ENCODE data around the gene ELAVL4.

The ELAVL4 gene

DNA sequence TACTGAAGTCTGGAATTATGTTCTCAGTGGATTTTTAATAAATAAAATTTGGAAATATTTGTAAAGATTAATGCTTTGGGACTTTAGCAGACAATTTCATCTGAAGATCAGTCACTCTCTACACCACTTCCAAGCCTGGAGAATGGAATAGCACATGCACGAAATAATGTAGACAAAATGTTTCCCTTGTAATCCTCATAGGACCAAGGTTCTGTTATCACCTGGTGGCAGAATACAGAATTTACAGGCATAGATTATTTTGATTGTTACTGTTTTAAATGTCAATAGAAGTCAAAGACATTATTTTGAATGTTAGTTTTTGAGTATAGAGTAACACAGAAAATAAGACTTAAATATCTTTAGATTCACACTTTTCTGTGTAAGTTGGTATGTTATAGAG is 9.1 kb upstream of the ELAVL4 start:
- no peak overlapping the region for H3K27ac ChIP-seq (ENCODE audit: low read length)
- no peaks in the 10 kb centered on the region for H3K36me3 ChIP-seq (ENCODE audit: control insufficient read depth, low read depth, low read length)
- no peak overlapping the region for H3K4me3 ChIP-seq (ENCODE audit: low read length)
- H3K4me1 ChIP-seq (ENCODE audit: control insufficient read depth, low read depth, low read length), result no peaks in the 10 kb centered on the region
- no peak overlapping the region for H3K9ac ChIP-seq (ENCODE audit: low read length)
- no peaks in the 10 kb centered on the region for H3K27me3 ChIP-seq (ENCODE audit: control insufficient read depth, insufficient read depth, low read length)
- no peaks in the 10 kb centered on the region for H3K9me3 ChIP-seq (ENCODE audit: control insufficient read depth, low read depth, low read length)

DNA sequence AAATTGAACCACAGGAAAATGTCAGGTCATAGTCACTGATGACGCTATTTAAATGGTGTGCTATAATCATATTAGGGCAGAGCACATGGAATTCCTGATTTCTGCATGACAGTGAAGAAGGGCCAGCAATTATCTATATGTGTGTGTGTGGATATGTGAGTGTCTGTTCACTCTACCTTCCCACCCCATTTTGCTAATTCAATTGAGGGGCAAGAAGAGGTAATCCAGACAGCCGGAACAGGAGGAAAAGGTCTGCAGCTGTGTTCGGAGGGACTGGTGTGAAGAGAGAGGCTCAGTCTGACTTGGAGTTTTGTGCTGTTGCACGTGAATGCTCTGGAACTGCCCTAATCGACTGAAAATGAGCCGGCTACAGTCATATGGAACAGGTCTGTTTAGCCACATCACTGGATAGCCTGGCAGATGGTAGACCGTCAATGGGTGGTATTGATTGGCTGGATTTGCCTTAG is 5.1 kb upstream of the ELAVL4 start:
- no peaks in the 10 kb centered on the region for H3K27me3 ChIP-seq (ENCODE audit: control insufficient read depth, insufficient read depth, low read length)
- no peak overlapping the region for H3K27ac ChIP-seq (ENCODE audit: low read length)

GRCh38 chr1:50105433-50105832 is 3.3 kb upstream of the ELAVL4 start:
- H3K27me3 ChIP-seq (ENCODE audit: control insufficient read depth, insufficient read depth, low read length), result peaks cover 5% of the 10 kb centered on the region
- H3K36me3 ChIP-seq (ENCODE audit: control insufficient read depth, low read depth, low read length), result no peaks in the 10 kb centered on the region
- no peaks in the 10 kb centered on the region for H3K9me3 ChIP-seq (ENCODE audit: control insufficient read depth, low read depth, low read length)
- peaks cover 13% of the 10 kb centered on the region for H3K4me1 ChIP-seq (ENCODE audit: control insufficient read depth, low read depth, low read length)
- H3K4me3 ChIP-seq (ENCODE audit: low read length), result no peak overlapping the region
- no peak overlapping the region for H3K9ac ChIP-seq (ENCODE audit: low read length)
- H3K27ac ChIP-seq (ENCODE audit: low read length), result no peak overlapping the region

More for the DNA sequence above, 5.1 kb upstream of the ELAVL4 start:
- H3K4me1 ChIP-seq (ENCODE audit: control insufficient read depth, low read depth, low read length), result peaks cover 5% of the 10 kb centered on the region
- H3K9ac ChIP-seq (ENCODE audit: low read length), result no peak overlapping the region
- H3K36me3 ChIP-seq (ENCODE audit: control insufficient read depth, low read depth, low read length), result no peaks in the 10 kb centered on the region
- H3K4me3 ChIP-seq (ENCODE audit: low read length), result no peak overlapping the region
- H3K9me3 ChIP-seq (ENCODE audit: control insufficient read depth, low read depth, low read length), result no peaks in the 10 kb centered on the region

- H3K4me3 ChIP-seq (ENCODE audit: low read length), result no peak overlapping the region
- H3K36me3 ChIP-seq (ENCODE audit: control insufficient read depth, low read depth, low read length), result no peaks in the 10 kb centered on the region
- H3K9me3 ChIP-seq (ENCODE audit: control insufficient read depth, low read depth, low read length), result no peaks in the 10 kb centered on the region
- H3K27me3 ChIP-seq (ENCODE audit: control insufficient read depth, insufficient read depth, low read length), result peaks cover 5% of the 10 kb centered on the region
- peaks cover 20% of the 10 kb centered on the region for H3K4me1 ChIP-seq (ENCODE audit: control insufficient read depth, low read depth, low read length)
- H3K9ac ChIP-seq (ENCODE audit: low read length), result no peak overlapping the region
- no peak overlapping the region for H3K27ac ChIP-seq (ENCODE audit: low read length)
Observed at GRCh38 chr1:50106095-50106761, 2.5 kb upstream of the ELAVL4 start.

DNA sequence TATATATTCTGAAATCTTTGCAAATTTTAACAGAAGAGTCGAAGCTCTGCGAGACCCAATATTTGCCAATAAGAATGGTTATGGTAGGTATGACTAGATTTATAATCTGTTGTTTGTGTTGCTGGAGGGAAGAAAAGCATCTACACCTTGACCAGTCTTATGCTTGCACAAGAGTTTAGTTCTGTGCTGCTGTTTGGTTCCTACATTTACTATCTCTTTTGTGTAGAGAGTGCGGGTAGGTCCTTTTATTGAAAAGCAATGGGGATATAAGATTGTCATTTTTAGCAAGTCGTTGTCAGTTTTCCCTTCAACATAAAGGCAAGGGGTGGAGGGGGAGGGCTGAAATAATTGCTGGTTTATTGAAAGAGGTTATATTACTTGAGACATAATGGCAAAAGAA is 396 bp downstream of the ELAVL4 start:
- H3K9ac ChIP-seq (ENCODE audit: low read length), result no peak overlapping the region
- no peaks in the 10 kb centered on the region for H3K36me3 ChIP-seq (ENCODE audit: control insufficient read depth, low read depth, low read length)
- H3K27ac ChIP-seq (ENCODE audit: low read length), result no peak overlapping the region
- peaks cover 5% of the 10 kb centered on the region for H3K27me3 ChIP-seq (ENCODE audit: control insufficient read depth, insufficient read depth, low read length)
- peaks cover 23% of the 10 kb centered on the region for H3K4me1 ChIP-seq (ENCODE audit: control insufficient read depth, low read depth, low read length)
- H3K4me3 ChIP-seq (ENCODE audit: low read length), result no peak overlapping the region
- H3K9me3 ChIP-seq (ENCODE audit: control insufficient read depth, low read depth, low read length), result no peaks in the 10 kb centered on the region

DNA sequence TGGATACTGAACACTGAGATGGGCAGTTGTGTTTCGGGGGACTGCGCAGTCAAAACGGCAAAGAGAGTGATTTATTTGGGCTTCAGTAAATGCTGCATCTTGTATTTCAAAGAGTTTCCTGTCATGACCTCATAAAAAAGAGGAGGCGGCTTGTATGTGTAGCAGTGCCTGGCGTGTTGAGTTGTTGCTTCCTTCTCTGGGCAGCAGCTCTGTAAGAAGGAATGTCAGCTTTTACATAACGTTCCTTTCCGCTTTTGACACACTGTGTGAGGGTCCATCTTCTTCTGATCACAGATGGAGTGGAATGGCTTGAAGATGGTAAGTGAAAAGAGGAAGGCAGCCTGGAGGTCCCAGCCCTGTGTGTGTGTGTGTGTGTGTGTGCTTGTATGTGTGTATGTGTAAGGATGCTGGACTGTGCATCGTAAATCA is 941 bp downstream of the ELAVL4 start:
- no peak overlapping the region for H3K9ac ChIP-seq (ENCODE audit: low read length)
- H3K36me3 ChIP-seq (ENCODE audit: control insufficient read depth, low read depth, low read length), result no peaks in the 10 kb centered on the region
- peaks cover 5% of the 10 kb centered on the region for H3K27me3 ChIP-seq (ENCODE audit: control insufficient read depth, insufficient read depth, low read length)
- H3K27ac ChIP-seq (ENCODE audit: low read length), result no peak overlapping the region
- no peak overlapping the region for H3K4me3 ChIP-seq (ENCODE audit: low read length)
- no peaks in the 10 kb centered on the region for H3K9me3 ChIP-seq (ENCODE audit: control insufficient read depth, low read depth, low read length)
- H3K4me1 ChIP-seq (ENCODE audit: control insufficient read depth, low read depth, low read length), result peaks cover 23% of the 10 kb centered on the region

DNA sequence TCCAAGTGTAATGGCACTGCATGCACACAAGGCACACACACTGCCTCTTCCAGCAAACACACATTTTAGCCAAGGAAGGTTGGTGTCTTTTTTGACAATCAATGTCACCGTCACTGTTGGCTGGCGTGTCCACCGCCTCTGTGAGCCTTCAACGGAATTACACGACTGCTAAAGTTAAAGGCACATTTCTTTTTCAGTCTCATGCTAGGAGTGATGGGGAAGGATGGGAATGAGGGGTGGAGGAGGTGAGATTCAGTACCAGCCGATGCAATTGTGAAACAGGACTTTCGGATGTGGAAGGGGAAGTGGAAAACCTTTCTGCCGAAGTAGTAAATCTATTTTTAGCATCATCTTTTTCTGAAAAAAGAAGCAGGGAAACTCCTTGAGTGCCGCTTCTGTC is 1.4 kb downstream of the ELAVL4 start:
- Histone ChIP-seq H3K4me1 (ENCODE audit: control insufficient read depth, low read depth, low read length) (peaks cover 23% of the 10 kb centered on the region), H3K9ac (ENCODE audit: low read length) (no peak overlapping the region), H3K36me3 (ENCODE audit: control insufficient read depth, low read depth, low read length) (no peaks in the 10 kb centered on the region), H3K27me3 (ENCODE audit: control insufficient read depth, insufficient read depth, low read length) (peaks cover 5% of the 10 kb centered on the region), H3K9me3 (ENCODE audit: control insufficient read depth, low read depth, low read length) (no peaks in the 10 kb centered on the region), H3K27ac (ENCODE audit: low read length) (no peak overlapping the region), H3K4me3 (ENCODE audit: low read length) (no peak overlapping the region)

DNA sequence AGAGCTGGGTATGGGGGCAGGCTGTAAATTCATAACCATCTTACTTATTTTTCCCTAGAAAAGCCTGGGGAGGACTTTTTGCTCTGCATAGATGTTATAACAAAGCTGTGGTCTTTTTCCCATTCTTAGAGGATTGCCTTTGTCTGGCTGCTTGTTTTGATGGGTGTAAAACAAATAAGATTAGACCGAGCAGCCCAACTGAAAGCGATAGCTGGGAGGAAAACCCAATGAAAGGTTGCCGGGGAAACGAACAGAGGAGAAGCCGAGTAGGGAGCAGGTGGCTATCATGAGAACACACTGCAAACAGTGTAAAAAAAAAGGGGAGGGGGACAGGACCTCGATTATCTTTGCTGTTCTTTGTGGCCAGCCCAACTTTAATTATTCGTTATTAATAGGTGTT is 1.9 kb downstream of the ELAVL4 start:
- H3K9ac ChIP-seq (ENCODE audit: low read length), result no peak overlapping the region
- no peaks in the 10 kb centered on the region for H3K36me3 ChIP-seq (ENCODE audit: control insufficient read depth, low read depth, low read length)
- peak overlapping the region; percentile 25 for H3K4me3 ChIP-seq (ENCODE audit: low read length)

DNA sequence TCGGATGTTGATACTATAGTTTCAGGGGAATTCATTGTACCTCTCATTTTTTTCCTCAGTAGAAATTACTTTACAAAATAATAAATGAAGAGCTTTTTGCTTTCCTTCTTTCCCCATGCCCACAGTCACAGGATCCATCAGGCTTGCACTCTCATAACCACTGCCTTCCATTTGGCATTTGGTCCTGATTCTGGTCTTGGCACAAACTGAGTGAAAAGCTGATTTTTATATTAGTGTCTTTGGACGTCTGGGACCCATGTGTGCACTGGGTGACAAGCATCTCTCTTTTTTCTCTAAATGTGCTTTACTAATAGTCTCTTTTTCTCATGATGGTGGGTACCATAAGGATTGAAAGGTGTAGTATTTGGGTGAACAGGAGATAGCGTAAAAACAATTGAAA is 2.8 kb downstream of the ELAVL4 start:
- H3K4me3 ChIP-seq (ENCODE audit: low read length), result no peak overlapping the region
- H3K4me1 ChIP-seq (ENCODE audit: control insufficient read depth, low read depth, low read length), result peaks cover 23% of the 10 kb centered on the region
- no peaks in the 10 kb centered on the region for H3K36me3 ChIP-seq (ENCODE audit: control insufficient read depth, low read depth, low read length)
- no peak overlapping the region for H3K9ac ChIP-seq (ENCODE audit: low read length)
- no peaks in the 10 kb centered on the region for H3K9me3 ChIP-seq (ENCODE audit: control insufficient read depth, low read depth, low read length)
- H3K27me3 ChIP-seq (ENCODE audit: control insufficient read depth, insufficient read depth, low read length), result peaks cover 5% of the 10 kb centered on the region
- H3K27ac ChIP-seq (ENCODE audit: low read length), result no peak overlapping the region

More for the DNA sequence above, 1.9 kb downstream of the ELAVL4 start:
- H3K27me3 ChIP-seq (ENCODE audit: control insufficient read depth, insufficient read depth, low read length), result peaks cover 5% of the 10 kb centered on the region
- H3K27ac ChIP-seq (ENCODE audit: low read length), result no peak overlapping the region
- H3K9me3 ChIP-seq (ENCODE audit: control insufficient read depth, low read depth, low read length), result no peaks in the 10 kb centered on the region
- peaks cover 23% of the 10 kb centered on the region for H3K4me1 ChIP-seq (ENCODE audit: control insufficient read depth, low read depth, low read length)

DNA sequence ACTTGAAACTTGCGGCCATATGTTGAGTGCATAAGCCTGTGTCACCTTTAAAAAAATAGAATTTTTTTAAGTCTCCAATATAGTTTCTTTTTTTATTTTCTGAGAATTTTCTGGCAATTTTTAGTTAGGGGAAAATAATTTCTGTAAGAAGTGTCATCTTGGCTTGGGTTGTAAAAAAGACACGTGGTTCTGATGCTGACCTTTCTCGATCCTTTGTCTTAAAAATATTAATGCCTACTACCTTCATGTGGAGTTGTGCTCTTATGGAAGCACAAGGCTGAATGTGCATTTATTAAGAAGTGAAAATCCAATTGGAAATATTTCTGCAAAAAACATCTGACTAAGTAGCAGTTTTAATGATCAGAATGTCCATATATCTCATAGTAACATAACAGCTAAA is 3.5 kb downstream of the ELAVL4 start:
- Histone ChIP-seq H3K4me1 (ENCODE audit: control insufficient read depth, low read depth, low read length) (peaks cover 23% of the 10 kb centered on the region), H3K4me3 (ENCODE audit: low read length) (no peak overlapping the region), H3K36me3 (ENCODE audit: control insufficient read depth, low read depth, low read length) (no peaks in the 10 kb centered on the region), H3K9ac (ENCODE audit: low read length) (no peak overlapping the region), H3K27me3 (ENCODE audit: control insufficient read depth, insufficient read depth, low read length) (peaks cover 5% of the 10 kb centered on the region), H3K9me3 (ENCODE audit: control insufficient read depth, low read depth, low read length) (no peaks in the 10 kb centered on the region), H3K27ac (ENCODE audit: low read length) (no peak overlapping the region)

DNA sequence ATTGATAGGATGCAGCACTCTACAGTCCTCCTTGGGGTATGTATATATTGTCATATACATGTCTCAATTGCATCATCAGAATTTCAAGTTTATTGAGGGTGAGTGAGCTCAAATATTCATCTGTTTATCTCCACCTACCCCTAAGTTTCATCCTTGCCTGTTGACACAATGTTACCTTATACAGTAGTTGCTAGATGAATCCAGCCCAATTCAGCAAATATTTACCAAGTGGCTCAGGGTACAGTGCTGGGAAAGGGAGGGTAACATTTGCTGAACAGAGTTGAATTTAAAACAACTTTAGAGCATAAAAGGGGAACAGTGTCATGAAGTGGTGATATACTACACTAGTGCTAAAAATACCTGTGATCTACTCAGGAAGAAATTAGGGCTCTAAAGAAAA is 14.4 kb downstream of the ELAVL4 start:
- no peak overlapping the region for H3K9ac ChIP-seq (ENCODE audit: low read length)
- no peak overlapping the region for H3K27ac ChIP-seq (ENCODE audit: low read length)
- no peaks in the 10 kb centered on the region for H3K36me3 ChIP-seq (ENCODE audit: control insufficient read depth, low read depth, low read length)
- H3K4me1 ChIP-seq (ENCODE audit: control insufficient read depth, low read depth, low read length), result no peaks in the 10 kb centered on the region
- H3K9me3 ChIP-seq (ENCODE audit: control insufficient read depth, low read depth, low read length), result no peaks in the 10 kb centered on the region
- H3K4me3 ChIP-seq (ENCODE audit: low read length), result no peak overlapping the region
- H3K27me3 ChIP-seq (ENCODE audit: control insufficient read depth, insufficient read depth, low read length), result no peaks in the 10 kb centered on the region

- H3K9ac ChIP-seq (ENCODE audit: low read length), result no peak overlapping the region
- no peaks in the 10 kb centered on the region for H3K36me3 ChIP-seq (ENCODE audit: control insufficient read depth, low read depth, low read length)
- H3K4me1 ChIP-seq (ENCODE audit: control insufficient read depth, low read depth, low read length), result peaks cover 8% of the 10 kb centered on the region
- H3K27me3 ChIP-seq (ENCODE audit: control insufficient read depth, insufficient read depth, low read length), result no peaks in the 10 kb centered on the region
- no peak overlapping the region for H3K27ac ChIP-seq (ENCODE audit: low read length)
- H3K9me3 ChIP-seq (ENCODE audit: control insufficient read depth, low read depth, low read length), result no peaks in the 10 kb centered on the region
- H3K4me3 ChIP-seq (ENCODE audit: low read length), result no peak overlapping the region
Observed at GRCh38 chr1:50126927-50127715, 18.4 kb downstream of the ELAVL4 start.

Data from iPS-18a (cell line).